ENCODE results near the gene EDEM3.

The EDEM3 gene, protein sequence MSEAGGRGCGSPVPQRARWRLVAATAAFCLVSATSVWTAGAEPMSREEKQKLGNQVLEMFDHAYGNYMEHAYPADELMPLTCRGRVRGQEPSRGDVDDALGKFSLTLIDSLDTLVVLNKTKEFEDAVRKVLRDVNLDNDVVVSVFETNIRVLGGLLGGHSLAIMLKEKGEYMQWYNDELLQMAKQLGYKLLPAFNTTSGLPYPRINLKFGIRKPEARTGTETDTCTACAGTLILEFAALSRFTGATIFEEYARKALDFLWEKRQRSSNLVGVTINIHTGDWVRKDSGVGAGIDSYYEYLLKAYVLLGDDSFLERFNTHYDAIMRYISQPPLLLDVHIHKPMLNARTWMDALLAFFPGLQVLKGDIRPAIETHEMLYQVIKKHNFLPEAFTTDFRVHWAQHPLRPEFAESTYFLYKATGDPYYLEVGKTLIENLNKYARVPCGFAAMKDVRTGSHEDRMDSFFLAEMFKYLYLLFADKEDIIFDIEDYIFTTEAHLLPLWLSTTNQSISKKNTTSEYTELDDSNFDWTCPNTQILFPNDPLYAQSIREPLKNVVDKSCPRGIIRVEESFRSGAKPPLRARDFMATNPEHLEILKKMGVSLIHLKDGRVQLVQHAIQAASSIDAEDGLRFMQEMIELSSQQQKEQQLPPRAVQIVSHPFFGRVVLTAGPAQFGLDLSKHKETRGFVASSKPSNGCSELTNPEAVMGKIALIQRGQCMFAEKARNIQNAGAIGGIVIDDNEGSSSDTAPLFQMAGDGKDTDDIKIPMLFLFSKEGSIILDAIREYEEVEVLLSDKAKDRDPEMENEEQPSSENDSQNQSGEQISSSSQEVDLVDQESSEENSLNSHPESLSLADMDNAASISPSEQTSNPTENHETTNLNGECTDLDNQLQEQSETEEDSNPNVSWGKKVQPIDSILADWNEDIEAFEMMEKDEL

DNA sequence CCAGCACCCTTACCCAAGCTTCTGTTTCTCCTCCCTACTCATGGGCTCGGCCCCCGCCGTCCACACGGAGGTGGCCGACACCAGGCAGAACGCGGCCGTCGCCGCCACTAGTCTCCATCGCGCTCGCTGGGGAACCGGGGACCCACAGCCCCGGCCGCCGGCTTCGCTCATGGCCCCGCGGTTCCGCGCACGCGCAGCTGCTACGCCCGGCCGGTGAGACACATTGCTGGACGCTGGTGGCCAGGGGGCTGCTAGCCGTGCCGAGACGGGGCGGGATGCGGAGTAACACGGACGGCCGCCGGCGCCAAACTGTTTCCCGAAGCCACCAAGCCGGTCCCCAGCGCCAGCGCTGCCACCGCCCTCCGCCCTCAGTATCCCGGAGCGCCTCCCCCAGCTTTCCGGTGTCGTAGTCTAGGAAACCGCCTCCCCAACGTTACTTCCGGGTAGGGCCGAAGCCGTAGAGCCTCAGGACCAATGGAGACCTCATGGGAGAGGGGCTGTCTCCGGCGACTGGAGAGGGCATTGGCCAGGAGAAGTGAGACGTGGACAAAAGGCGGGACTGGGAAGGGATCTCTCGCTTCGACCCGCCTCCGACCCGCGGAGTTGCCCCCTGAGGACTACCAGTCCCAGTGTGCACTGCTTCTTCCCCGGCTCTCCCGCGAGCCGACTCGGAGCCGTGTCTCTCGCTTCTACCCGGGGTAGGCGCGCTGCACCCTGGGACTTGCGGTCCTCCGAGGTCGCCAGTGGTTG is at the start of gene EDEM3:
TSS of gene EDEM3 (minus strand) at position 383 of the 750 bp plus-strand sequence. CDS start at position 171, 212 bp downstream.
- H3K9me3 ChIP-seq: no peaks in the 10 kb centered on the region
- TF ChIP-seq, protein P1, sequence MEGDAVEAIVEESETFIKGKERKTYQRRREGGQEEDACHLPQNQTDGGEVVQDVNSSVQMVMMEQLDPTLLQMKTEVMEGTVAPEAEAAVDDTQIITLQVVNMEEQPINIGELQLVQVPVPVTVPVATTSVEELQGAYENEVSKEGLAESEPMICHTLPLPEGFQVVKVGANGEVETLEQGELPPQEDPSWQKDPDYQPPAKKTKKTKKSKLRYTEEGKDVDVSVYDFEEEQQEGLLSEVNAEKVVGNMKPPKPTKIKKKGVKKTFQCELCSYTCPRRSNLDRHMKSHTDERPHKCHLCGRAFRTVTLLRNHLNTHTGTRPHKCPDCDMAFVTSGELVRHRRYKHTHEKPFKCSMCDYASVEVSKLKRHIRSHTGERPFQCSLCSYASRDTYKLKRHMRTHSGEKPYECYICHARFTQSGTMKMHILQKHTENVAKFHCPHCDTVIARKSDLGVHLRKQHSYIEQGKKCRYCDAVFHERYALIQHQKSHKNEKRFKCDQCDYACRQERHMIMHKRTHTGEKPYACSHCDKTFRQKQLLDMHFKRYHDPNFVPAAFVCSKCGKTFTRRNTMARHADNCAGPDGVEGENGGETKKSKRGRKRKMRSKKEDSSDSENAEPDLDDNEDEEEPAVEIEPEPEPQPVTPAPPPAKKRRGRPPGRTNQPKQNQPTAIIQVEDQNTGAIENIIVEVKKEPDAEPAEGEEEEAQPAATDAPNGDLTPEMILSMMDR (IDR thresholded peaks at IDR 0.05): no peak
- no peaks in the 10 kb centered on the region for H3K36me3 ChIP-seq
- H3K4me1 ChIP-seq (ENCODE audit: control insufficient read depth in 1 of 2, insufficient read depth in 1 of 2, low read depth in 1 of 2, low read length in 1 of 2): peaks cover 29 to 33% of the 10 kb centered on the region in 2 experiments
- H3K27ac ChIP-seq: peak within 1 kb of the TSS; percentile 94
- peak within 1 kb of the TSS; percentile 89 to 95 for H3K4me3 ChIP-seq (ENCODE audit: low read depth in 1 of 2, low read length in 1 of 2)
- no peaks in the 10 kb centered on the region for H3K27me3 ChIP-seq

DNA sequence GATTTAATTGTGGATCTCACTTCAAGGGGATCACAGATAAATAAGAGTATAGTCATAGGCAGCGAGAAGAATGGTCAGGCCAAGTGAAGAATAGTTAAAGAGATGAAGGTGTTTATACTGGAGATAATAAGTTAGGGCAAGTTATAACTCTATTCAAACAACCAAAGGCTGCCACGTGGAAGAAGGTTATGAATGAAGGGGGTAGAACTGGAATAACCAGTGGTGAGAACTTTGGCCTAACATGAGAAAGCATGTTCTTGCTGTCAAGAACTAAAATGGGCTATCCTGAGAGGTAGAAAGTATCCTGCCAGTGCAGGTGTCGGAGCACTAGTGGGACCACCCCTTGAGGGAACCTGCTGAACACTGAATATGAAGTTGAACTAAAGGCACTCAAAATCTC is 49.6 kb upstream of the EDEM3 start:
- no peak overlapping the region for H3K4me3 ChIP-seq (ENCODE audit: low read depth in 1 of 2, low read length in 1 of 2)
- TF ChIP-seq, protein P1 (IDR thresholded peaks at IDR 0.05): no peak
- H3K4me1 ChIP-seq (ENCODE audit: control insufficient read depth in 1 of 2, insufficient read depth in 1 of 2, low read depth in 1 of 2, low read length in 1 of 2): peaks cover 30 to 32% of the 10 kb centered on the region in 2 experiments
- no peaks in the 10 kb centered on the region for H3K9me3 ChIP-seq
- H3K27ac ChIP-seq: no peak overlapping the region
- no peaks in the 10 kb centered on the region for H3K27me3 ChIP-seq
- peaks cover 84% of the 10 kb centered on the region for H3K36me3 ChIP-seq

DNA sequence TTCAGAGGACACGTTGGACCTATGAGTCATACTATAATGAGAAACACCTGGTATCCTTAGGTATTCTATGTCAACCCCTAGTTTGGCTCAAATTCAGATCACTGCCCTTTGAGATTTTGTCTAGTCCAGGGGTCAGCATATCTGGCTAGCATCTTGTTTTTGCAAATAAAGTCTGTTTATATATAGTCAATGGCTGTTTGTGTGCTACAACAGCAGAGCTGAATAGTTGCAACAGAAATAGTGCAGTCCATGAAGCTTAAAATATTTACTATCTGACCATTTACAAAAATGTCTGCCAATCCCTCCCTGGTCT is 48.5 kb upstream of the EDEM3 start:
- Histone ChIP-seq H3K9me3 (no peaks in the 10 kb centered on the region), H3K4me1 (ENCODE audit: control insufficient read depth in 1 of 2, insufficient read depth in 1 of 2, low read depth in 1 of 2, low read length in 1 of 2) (peaks cover 28 to 29% of the 10 kb centered on the region in 2 experiments), H3K4me3 (ENCODE audit: low read depth in 1 of 2, low read length in 1 of 2) (no peak overlapping the region), H3K27ac (no peak overlapping the region), H3K36me3 (peaks cover 79% of the 10 kb centered on the region), H3K27me3 (no peaks in the 10 kb centered on the region)
- TF ChIP-seq, protein P1 (IDR thresholded peaks at IDR 0.05): no peak

DNA sequence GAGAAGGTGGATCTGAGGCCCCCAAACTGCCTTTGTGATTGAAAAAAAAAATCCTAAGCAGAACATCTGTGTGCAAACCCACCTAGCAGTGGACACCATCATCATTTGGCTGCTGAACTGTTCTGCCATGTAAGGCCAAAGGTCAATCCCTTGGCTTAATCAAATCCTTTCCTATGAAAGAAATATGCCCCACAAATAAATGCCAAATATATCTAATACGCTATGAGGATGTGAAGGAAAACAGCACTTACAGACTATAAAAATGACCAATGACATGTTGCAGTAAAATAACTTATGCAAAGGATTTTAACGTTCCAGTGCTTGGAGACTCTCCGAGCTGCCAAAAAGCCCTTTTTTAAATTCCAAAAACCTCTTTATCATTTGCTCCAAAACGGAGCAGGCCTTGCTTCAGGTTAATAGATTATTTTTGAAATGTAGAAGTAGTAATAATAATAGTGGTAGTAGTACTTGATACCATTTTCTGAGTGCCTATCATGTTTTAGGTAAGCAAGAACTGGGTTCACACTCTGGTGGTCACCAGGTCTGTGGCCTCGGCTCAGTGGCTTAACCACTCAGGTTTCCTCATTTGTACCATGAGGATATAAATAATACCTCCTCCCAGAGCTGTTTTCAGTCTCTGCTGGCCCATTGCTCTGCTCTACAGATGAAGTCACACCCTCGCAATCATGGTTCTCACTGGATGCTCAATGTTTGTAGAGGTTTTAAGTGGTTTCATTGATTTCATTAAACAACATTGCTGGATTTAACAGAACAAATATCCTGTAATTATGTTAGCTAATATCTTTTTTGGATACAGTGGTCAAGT is 47.9 kb upstream of the EDEM3 start:
- TF ChIP-seq, protein P1 (IDR thresholded peaks at IDR 0.05): no peak
- Histone ChIP-seq H3K27ac (no peak overlapping the region), H3K9me3 (no peaks in the 10 kb centered on the region), H3K27me3 (no peaks in the 10 kb centered on the region), H3K4me3 (ENCODE audit: low read depth in 1 of 2, low read length in 1 of 2) (no peak overlapping the region), H3K4me1 (ENCODE audit: control insufficient read depth in 1 of 2, insufficient read depth in 1 of 2, low read depth in 1 of 2, low read length in 1 of 2) (peaks cover 23 to 24% of the 10 kb centered on the region in 2 experiments), H3K36me3 (peaks cover 79% of the 10 kb centered on the region)
